Kidney (tissue), 14 donors: ENCODE data around the gene TANGO2. TPM values are rescaled to one million over a fixed set of nuclear protein-coding genes. Genes with fewer than 3 reads are reported as not detected.

ENCODE experiments used
- DNase-seq, 5 donors: peaks; one replicate each; pipeline ENCODE4 v3.0.0-alpha.2; 2013 to 2020
- FAIRE-seq: peaks from 2 replicates; lab custom pipeline; 2012; peaks lifted over from hg19 to GRCh38; lab: Jason Lieb, UNC
- H3K27ac ChIP-seq, 2 donors: one replicate each; pipeline ENCODE4 v1.7.0; 2013; ENCODE audit warnings: low read depth in 2 of 2, low read length in 2 of 2, inconsistent platforms in 1 of 2
- H3K27me3 ChIP-seq: one replicate; pipeline ENCODE4 v1.7.1; 2013; ENCODE audit warnings: low read length, inconsistent platforms; ENCODE audit not compliant: control insufficient read depth, insufficient read depth
- H3K36me3 ChIP-seq, 3 donors: one replicate each; pipeline versions ENCODE4 v1.7.0 to v1.7.1; 2013; ENCODE audit warnings: low read length in 3 of 3, control low read depth in 1 of 3, inconsistent platforms in 1 of 3; ENCODE audit not compliant: insufficient read depth in 3 of 3, control insufficient read depth in 2 of 3
- H3K4me1 ChIP-seq, 3 donors: one replicate each; pipeline versions ENCODE4 v1.7.0 to v1.7.1; 2013; ENCODE audit warnings: low read length in 3 of 3, inconsistent platforms in 1 of 3, low read depth in 1 of 3; ENCODE audit not compliant: control insufficient read depth in 2 of 3, insufficient read depth in 2 of 3
- H3K4me3 ChIP-seq, 3 donors: one replicate each; pipeline versions ENCODE4 v1.7.0 to v1.8.1; 2013; ENCODE audit warnings: low read length in 3 of 3, control low read depth in 1 of 3, inconsistent platforms in 1 of 3
- H3K9ac ChIP-seq, 3 donors: one replicate each; pipeline versions ENCODE4 v1.7.0 to v1.7.1; 2013; ENCODE audit warnings: low read length in 3 of 3, control low read depth in 1 of 3, inconsistent platforms in 1 of 3
- H3K9me3 ChIP-seq, 3 donors: one replicate each; pipeline versions ENCODE4 v1.7.0 to v1.7.1; 2013; ENCODE audit warnings: low read length in 3 of 3, control low read depth in 1 of 3, inconsistent platforms in 1 of 3; ENCODE audit not compliant: control insufficient read depth in 2 of 3, insufficient read depth in 1 of 3
- intact Hi-C: fragments of 100-400 bp; cut with DNase I; formaldehyde crosslinking; loops from one replicate; pipeline ENCODE4 v1.11.1; 2022
- polyA plus RNA-seq: library from polyadenylated mRNA; stranded (reverse); fragments of 350-450 nt; fragmentation: Illumina TruSeq; extraction: RNeasy Lipid Tissue Mini Kit (QIAGEN cat#74804); gene quantifications from one replicate; pipeline ENCODE4 v1.2.3, GENCODE V29; 2014; ENCODE audit warnings: low read depth, low replicate concordance; ENCODE audit not compliant: insufficient read depth
- total RNA-seq: library from RNA; stranded (reverse); fragmentation: NEBNext Ultra II Directional; extraction: Animal tissue kit (Norgen Biotek cat#: 25700); gene quantifications from one replicate; pipeline ENCODE4 v1.2.1, GENCODE V29; 2021
- TF ChIP-seq, protein P1 (sequence below): IDR thresholded peaks from 3 replicates; pipeline ENCODE4 v1.5.1; 2012; ENCODE audit warnings: mild to moderate bottlenecking, moderate library complexity, borderline replicate concordance; ENCODE audit not compliant: insufficient read depth; ENCODE audit errors: extremely low read depth
- donor health status: control.
- donor health status: control.
- donor health status: control.
- donor health status: control.
- donor health status: control.
- donor health status: DM: yes; HTN: yes; CAD: no.
- donor health status: Normal renal cell carcinoma (clear cell type).

TANGO2 gene
- total and polyA plus RNA-seq, 2 donors from 2014 or later, result 27.7 to 37.3 TPM

GRCh38 chr22:19991395-19991644, 29.6 kb upstream of the TANGO2 start:
- DNase-seq, result peak in 1 of 5 donors; percentile 70
- H3K9me3 ChIP-seq, result no peaks in the 10 kb centered on the region
- H3K27ac ChIP-seq, result no peak overlapping the region
- TF ChIP-seq, protein P1, sequence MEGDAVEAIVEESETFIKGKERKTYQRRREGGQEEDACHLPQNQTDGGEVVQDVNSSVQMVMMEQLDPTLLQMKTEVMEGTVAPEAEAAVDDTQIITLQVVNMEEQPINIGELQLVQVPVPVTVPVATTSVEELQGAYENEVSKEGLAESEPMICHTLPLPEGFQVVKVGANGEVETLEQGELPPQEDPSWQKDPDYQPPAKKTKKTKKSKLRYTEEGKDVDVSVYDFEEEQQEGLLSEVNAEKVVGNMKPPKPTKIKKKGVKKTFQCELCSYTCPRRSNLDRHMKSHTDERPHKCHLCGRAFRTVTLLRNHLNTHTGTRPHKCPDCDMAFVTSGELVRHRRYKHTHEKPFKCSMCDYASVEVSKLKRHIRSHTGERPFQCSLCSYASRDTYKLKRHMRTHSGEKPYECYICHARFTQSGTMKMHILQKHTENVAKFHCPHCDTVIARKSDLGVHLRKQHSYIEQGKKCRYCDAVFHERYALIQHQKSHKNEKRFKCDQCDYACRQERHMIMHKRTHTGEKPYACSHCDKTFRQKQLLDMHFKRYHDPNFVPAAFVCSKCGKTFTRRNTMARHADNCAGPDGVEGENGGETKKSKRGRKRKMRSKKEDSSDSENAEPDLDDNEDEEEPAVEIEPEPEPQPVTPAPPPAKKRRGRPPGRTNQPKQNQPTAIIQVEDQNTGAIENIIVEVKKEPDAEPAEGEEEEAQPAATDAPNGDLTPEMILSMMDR, result no peak
- no peaks in the 10 kb centered on the region for H3K36me3 ChIP-seq
- intact Hi-C loops, result no loop called here
- H3K4me1 ChIP-seq, result peaks cover 0 to 11% (median 0%) of the 10 kb centered on the region in 3 donors
- H3K9ac ChIP-seq, result no peak overlapping the region
- H3K4me3 ChIP-seq, result no peak overlapping the region
- H3K27me3 ChIP-seq, result no peaks in the 10 kb centered on the region
- no peak for FAIRE-seq

- DNase-seq (peak in 1 of 5 donors; percentile 66), FAIRE-seq (no peak)
- H3K27me3 ChIP-seq, result no peaks in the 10 kb centered on the region
- intact Hi-C loops, result no loop called here
- no peak overlapping the region for H3K27ac ChIP-seq
- H3K4me3 ChIP-seq, result no peak overlapping the region
- H3K36me3 ChIP-seq, result no peaks in the 10 kb centered on the region
- H3K9ac ChIP-seq, result no peak overlapping the region
- peaks cover 0 to 12% (median 0%) of the 10 kb centered on the region in 3 donors for H3K4me1 ChIP-seq
- no peaks in the 10 kb centered on the region for H3K9me3 ChIP-seq
- TF ChIP-seq, protein P1, result no peak
Measured at GRCh38 chr22:19991645-19992451, 29.1 kb upstream of the TANGO2 start.

GRCh38 chr22:19992481-19992911, 28.4 kb upstream of the TANGO2 start:
- Histone ChIP-seq H3K36me3 (no peaks in the 10 kb centered on the region), H3K27ac (no peak overlapping the region), H3K9ac (no peak overlapping the region), H3K27me3 (no peaks in the 10 kb centered on the region), H3K9me3 (no peaks in the 10 kb centered on the region), H3K4me3 (no peak overlapping the region), H3K4me1 (peaks cover 0 to 17% (median 0%) of the 10 kb centered on the region in 3 donors)
- DNase-seq (peak in 1 of 5 donors; percentile 40), FAIRE-seq (no peak)
- intact Hi-C loops, result no loop called here
- TF ChIP-seq, protein P1, result no peak
